ENCODE data around the gene MAP3K8.

The MAP3K8 gene

GRCh38 chr10:30391266-30391665 lies 42.7 kb upstream of the MAP3K8 start:
- TF ChIP-seq CTCF (IDR thresholded peaks at IDR 0.05; ENCODE audit: low read depth, low read length, missing control alignments), result no peak
- no peak overlapping the region for H3K4me3 ChIP-seq (ENCODE audit: low read depth, low read length)
- DNase-seq (ENCODE audit: low read depth), result no peak

- peak; percentile 99 for TF ChIP-seq CTCF (IDR thresholded peaks at IDR 0.05; ENCODE audit: low read depth, low read length, missing control alignments)
- H3K4me3 ChIP-seq (ENCODE audit: low read depth, low read length), result no peak overlapping the region
- peak; percentile 26 for DNase-seq (ENCODE audit: low read depth)
Observed at GRCh38 chr10:30392564-30392990, 41.4 kb upstream of the MAP3K8 start.

- DNase-seq (ENCODE audit: low read depth), result no peak
- TF ChIP-seq CTCF (IDR thresholded peaks at IDR 0.05; ENCODE audit: low read depth, low read length, missing control alignments), result no peak
- no peak overlapping the region for H3K4me3 ChIP-seq (ENCODE audit: low read depth, low read length)
Observed at GRCh38 chr10:30396293-30396692, 37.7 kb upstream of the MAP3K8 start.

- no peak for TF ChIP-seq CTCF (IDR thresholded peaks at IDR 0.05; ENCODE audit: low read depth, low read length, missing control alignments)
- no peak for DNase-seq (ENCODE audit: low read depth)
- H3K4me3 ChIP-seq (ENCODE audit: low read depth, low read length), result no peak overlapping the region
Observed at GRCh38 chr10:30396698-30397097, 37.3 kb upstream of the MAP3K8 start.

- no peak for TF ChIP-seq CTCF (IDR thresholded peaks at IDR 0.05; ENCODE audit: low read depth, low read length, missing control alignments)
Observed at GRCh38 chr10:30398193-30398592, 35.8 kb upstream of the MAP3K8 start.

GRCh38 chr10:30398788-30399187 lies 35.2 kb upstream of the MAP3K8 start:
- no peak overlapping the region for H3K4me3 ChIP-seq (ENCODE audit: low read depth, low read length)
- TF ChIP-seq CTCF (IDR thresholded peaks at IDR 0.05; ENCODE audit: low read depth, low read length, missing control alignments), result no peak
- no peak for DNase-seq (ENCODE audit: low read depth)

More at GRCh38 chr10:30398193-30398592, 35.8 kb upstream of the MAP3K8 start:
- H3K4me3 ChIP-seq (ENCODE audit: low read depth, low read length), result no peak overlapping the region
- DNase-seq (ENCODE audit: low read depth), result no peak

- DNase-seq (ENCODE audit: low read depth), result no peak
- TF ChIP-seq CTCF (IDR thresholded peaks at IDR 0.05; ENCODE audit: low read depth, low read length, missing control alignments), result no peak
- H3K4me3 ChIP-seq (ENCODE audit: low read depth, low read length), result no peak overlapping the region
Observed at GRCh38 chr10:30403494-30403893, 30.5 kb upstream of the MAP3K8 start.
